ENCODE results near the gene DDX42. TPM values are rescaled to one million over a fixed set of nuclear protein-coding genes. Genes with fewer than 3 reads are reported as not detected.

The DDX42 gene
- total and polyA plus RNA-seq, 2 of the 13 experiments (the other 11 are each of a cell fraction or from before 2014, with no cell fraction given), result 87.2 to 92.9 TPM

- TF ChIP-seq ZNF142 (CRISPR knock-in tag; IDR thresholded peaks at IDR 0.05), result no peak
- no peak for TF ChIP-seq SRSF4 (IDR thresholded peaks at IDR 0.05; ENCODE audit: low read depth, low read length, poor library complexity, severe bottlenecking)
- TF ChIP-seq YEATS2 (CRISPR knock-in tag; IDR thresholded peaks at IDR 0.05; ENCODE audit: borderline replicate concordance), result no peak
- no peak for TF ChIP-seq TBP (CRISPR knock-in tag; IDR thresholded peaks at IDR 0.05)
- TF ChIP-seq FOSL2 (CRISPR knock-in tag; IDR thresholded peaks at IDR 0.05), result no peak
- TF ChIP-seq, protein P1, sequence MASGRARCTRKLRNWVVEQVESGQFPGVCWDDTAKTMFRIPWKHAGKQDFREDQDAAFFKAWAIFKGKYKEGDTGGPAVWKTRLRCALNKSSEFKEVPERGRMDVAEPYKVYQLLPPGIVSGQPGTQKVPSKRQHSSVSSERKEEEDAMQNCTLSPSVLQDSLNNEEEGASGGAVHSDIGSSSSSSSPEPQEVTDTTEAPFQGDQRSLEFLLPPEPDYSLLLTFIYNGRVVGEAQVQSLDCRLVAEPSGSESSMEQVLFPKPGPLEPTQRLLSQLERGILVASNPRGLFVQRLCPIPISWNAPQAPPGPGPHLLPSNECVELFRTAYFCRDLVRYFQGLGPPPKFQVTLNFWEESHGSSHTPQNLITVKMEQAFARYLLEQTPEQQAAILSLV (CRISPR knock-in tag; IDR thresholded peaks at IDR 0.05; ENCODE audit: borderline replicate concordance), result no peak
- no peak for TF ChIP-seq MXD4 (CRISPR knock-in tag; IDR thresholded peaks at IDR 0.05)
- no peak for TF ChIP-seq ZNF484 (CRISPR knock-in tag; IDR thresholded peaks at IDR 0.05; ENCODE audit: borderline replicate concordance, low read depth)
- no peak; the same call in 1 of the 2 replicates for TF ChIP-seq ZFP91 (CRISPR knock-in tag; IDR thresholded peaks at IDR 0.05; ENCODE audit: borderline replicate concordance)
- TF ChIP-seq ZNF570 (CRISPR knock-in tag; IDR thresholded peaks at IDR 0.05; ENCODE audit: borderline replicate concordance), result no peak
- TF ChIP-seq, protein P2, sequence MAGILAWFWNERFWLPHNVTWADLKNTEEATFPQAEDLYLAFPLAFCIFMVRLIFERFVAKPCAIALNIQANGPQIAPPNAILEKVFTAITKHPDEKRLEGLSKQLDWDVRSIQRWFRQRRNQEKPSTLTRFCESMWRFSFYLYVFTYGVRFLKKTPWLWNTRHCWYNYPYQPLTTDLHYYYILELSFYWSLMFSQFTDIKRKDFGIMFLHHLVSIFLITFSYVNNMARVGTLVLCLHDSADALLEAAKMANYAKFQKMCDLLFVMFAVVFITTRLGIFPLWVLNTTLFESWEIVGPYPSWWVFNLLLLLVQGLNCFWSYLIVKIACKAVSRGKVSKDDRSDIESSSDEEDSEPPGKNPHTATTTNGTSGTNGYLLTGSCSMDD (CRISPR knock-in tag; IDR thresholded peaks at IDR 0.05), result no peak
- no peak for TF ChIP-seq AGO1 (IDR thresholded peaks at IDR 0.05; ENCODE audit: low read depth, low read length, poor library complexity, severe bottlenecking)
- TF ChIP-seq, protein P3, sequence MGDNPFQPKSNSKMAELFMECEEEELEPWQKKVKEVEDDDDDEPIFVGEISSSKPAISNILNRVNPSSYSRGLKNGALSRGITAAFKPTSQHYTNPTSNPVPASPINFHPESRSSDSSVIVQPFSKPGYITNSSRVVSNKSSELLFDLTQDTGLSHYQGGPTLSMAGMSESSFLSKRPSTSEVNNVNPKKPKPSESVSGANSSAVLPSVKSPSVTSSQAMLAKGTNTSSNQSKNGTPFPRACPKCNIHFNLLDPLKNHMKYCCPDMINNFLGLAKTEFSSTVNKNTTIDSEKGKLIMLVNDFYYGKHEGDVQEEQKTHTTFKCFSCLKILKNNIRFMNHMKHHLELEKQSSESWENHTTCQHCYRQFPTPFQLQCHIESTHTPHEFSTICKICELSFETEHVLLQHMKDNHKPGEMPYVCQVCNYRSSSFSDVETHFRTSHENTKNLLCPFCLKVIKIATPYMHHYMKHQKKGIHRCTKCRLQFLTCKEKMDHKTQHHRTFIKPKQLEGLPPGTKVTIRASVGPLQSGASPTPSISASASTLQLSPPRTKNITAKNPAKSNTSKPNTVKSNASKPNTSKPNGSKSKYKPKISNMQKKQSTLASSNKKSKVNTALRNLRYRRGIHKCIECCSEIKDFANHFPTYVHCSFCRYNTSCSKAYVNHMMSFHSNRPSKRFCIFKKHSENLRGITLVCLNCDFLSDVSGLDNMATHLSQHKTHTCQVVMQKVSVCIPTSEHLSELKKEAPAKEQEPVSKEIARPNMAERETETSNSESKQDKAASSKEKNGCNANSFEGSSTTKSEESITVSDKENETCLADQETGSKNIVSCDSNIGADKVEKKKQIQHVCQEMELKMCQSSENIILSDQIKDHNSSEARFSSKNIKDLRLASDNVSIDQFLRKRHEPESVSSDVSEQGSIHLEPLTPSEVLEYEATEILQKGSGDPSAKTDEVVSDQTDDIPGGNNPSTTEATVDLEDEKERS (CRISPR knock-in tag; IDR thresholded peaks at IDR 0.05), result no peak
- TF ChIP-seq MEIS2 (CRISPR knock-in tag; IDR thresholded peaks at IDR 0.05), result no peak
Measured at GRCh38 chr17:63826468-63827001, 52.6 kb downstream of the DDX42 start (continued).
